Suppressor macrophage treated with lipopolysaccharide for 4 hours (primary cell): ENCODE data around the gene P2RX6.

ENCODE experiments used
- DNase-seq: peaks from one replicate; pipeline ENCODE4 v3.0.0-alpha.2; 2020

P2RX6 gene

DNA sequence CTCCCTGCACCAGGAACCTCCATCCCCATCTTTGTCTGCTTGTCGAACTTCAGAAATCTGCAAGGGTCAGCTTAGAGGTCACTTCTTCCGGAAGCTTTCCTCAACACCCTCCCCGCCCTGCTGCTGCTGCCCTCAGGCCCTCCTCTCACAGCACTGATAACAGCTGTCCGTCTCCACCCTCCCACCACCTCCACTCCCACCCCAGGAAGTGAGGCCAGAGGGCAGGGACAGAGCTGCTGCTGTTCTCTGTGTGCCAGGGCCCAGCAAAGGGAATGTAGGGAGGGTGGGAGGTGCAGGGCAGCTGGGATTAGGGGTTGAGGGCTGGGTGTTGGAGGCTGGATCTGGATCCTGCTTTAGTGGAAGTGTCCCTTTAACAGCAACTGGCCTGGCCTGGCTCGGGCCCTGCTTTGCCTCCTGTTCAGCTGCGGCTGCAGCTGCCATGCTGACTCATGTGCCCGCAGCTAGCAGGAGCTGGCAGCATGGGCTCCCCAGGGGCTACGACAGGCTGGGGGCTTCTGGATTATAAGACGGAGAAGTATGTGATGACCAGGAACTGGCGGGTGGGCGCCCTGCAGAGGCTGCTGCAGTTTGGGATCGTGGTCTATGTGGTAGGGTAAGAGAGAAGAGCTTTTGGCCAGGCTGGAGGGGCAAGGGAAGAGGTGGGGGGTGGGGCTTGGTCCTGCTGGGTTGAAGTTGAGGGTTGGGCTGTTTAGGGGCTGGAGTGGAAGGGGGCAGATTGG, at the start of gene P2RX6:
TSS of gene P2RX6 (plus strand) at position 440 of the 740 bp plus-strand sequence. CDS start at position 450, 10 bp downstream.
- peak; percentile 27 for DNase-seq

GRCh38 chr22:20965888-20966855, 48.8 kb upstream of the P2RX6 start:
- DNase-seq: no peak

- no peak for DNase-seq
Observed at GRCh38 chr22:20966883-20967696, 47.9 kb upstream of the P2RX6 start, which contains the start of gene AIFM3. Gene AIFM3, plus strand, starts transcription at chr22:20967255. Its CDS starts 690 bp downstream, at chr22:20967945.

- DNase-seq: no peak
Observed at GRCh38 chr22:20967697-20968211, 47.2 kb upstream of the P2RX6 start.

DNA sequence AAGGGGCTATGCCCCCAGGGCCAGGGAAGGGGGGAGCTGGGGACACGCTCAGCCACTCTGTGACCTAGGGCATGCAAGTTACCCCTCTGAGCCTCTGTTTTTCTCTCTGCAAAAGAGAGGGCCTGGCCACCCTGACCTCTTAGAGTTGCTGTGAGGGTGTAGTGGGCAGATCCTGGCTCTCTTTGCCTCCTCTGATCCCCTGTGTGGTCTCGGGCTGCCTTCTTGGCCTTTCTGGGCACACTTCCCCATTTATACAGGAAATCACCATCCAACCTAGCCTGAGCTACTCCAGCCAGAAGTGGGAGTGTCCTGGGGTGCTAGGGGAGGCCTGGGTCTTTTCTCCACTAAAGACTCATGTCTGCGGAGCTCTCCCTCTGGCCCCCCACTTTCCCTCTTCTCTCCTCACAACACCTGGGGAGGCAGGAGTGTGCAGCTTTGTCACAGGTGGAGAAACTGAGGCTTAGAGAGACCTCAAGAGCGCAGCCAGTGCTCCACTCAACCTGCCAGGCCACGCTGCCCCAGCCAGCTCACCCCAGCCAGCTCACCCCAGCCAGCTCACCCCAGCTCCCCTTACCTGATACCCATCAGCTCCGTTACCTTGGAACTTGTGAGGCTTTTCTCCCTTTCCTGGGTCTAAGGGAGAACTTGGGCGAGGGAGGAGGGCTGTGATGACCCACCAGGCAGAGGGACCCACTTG, 46.5 kb upstream of the P2RX6 start:
- DNase-seq: peak; percentile 67

GRCh38 chr22:20970939-20971657, 43.9 kb upstream of the P2RX6 start:
- DNase-seq: no peak

- peak; percentile 71 for DNase-seq
Observed at GRCh38 chr22:20972014-20972694, 42.8 kb upstream of the P2RX6 start.

DNA sequence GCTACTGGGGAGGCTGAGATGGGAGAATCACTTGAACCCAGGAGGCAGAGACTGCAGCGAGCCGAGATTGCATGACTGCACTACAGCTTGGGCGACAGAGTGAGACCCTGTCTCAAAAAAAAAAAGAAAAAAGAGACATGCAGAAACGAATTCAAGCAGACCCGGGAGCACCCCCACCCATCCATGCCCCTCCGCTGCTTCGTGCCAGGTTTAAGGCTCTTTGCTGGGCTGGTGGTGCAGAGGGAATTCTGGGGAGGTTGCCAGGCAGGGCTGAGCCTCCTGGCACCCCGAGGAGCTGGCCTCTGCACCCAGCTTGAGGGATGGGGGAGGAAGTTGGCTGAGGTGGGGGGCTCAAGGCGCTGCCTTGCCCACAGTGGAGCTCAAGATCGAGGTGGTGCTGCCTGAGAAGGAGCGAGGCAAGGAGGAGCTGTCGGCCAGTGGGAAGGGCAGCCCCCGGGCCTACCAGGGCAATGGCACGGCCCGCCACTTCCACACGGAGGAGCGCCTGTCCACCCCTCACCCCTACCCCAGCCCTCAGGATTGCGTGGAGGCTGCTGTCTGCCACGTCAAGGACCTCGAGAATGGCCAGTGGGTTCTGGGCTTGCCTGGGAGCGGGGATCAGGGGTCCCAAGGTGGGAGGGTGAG, 41.9 kb upstream of the P2RX6 start:
- DNase-seq: no peak

DNA sequence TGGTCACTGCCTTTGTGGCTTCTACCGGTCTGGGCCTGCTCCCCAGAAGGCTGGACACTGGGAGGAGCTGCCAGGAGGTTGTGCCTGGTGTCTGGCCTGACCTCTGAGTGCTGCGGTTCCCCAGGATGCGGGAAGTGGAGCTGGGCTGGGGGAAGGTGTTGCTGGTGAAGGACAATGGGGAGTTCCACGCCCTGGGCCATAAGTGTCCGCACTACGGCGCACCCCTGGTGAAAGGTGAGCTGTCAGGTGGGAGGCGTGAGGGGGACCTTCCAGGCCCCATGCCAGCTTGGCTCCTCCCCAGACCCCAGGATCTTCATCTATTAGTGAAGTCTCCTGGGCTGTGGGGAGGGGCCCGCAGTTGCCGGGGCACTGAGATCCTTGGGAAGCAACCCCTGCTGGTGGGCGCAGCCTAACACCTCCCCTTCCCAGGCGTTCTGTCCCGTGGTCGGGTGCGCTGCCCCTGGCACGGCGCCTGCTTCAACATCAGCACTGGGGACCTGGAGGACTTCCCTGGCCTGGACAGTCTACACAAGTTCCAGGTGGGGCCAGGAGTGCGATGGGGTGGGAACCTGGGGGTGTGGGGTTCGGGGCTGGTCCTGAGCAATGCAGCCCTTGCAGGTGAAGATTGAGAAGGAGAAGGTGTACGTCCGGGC, 41.2 kb upstream of the P2RX6 start:
- no peak for DNase-seq

DNA sequence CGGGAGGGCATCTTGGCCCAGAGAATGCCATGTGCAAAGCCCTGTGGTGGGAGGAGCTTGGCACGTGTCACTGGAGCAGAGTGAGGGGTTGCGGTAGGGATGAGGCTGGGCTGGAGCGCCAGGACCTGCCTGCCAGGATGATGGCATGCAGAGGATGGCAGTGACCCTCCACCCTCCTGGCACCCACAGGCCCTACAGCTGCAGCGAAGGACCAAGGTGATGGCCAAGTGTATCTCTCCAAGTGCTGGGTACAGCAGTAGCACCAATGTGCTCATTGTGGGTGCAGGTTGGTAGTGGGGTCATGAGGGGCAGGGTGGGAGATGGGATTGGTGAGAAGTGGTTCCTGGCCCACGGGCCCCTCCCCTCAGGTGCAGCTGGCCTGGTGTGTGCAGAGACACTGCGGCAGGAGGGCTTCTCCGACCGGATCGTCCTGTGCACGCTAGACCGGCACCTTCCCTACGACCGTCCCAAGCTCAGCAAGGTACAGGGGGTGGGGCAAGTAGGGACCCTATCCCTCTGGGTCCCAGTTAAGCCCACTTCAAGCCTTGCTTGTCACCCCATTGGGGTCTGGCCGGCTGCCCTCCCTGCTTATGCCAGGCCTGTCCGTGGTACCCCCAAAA, 40.5 kb upstream of the P2RX6 start:
- no peak for DNase-seq

DNA sequence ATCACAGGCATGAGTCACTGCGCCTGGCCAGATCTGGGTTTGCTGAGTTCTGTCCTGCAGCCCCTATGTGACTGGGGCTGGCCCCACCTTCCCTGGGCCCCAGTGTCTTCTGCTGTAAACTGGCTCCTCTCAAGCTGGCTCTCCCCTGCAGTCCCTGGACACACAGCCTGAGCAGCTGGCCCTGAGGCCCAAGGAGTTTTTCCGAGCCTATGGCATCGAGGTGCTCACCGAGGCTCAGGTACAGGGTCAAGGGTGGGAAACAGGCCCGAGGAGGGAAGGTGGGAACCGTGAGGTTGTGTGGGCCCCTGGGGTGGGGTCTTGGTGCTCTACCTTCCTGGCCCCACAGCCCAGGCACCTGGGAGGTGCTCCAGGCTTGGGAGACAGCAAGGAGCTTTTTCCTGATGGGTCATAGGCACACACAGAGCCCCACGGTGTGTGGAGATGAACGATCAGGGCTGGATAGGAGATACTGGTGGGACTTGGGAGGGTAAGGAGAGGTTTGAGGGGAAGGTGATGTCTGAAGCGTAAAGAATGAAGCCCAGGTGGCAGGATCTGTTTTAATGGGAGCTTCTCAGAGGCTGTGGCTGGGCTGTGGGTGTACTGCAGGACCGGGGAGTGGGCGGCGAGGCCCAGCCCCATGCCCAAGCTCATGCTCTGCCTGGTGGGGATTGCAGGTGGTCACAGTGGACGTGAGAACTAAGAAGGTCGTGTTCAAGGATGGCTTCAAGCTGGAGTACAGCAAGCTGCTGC, 39.2 kb upstream of the P2RX6 start:
- DNase-seq: no peak

- DNase-seq: no peak
Observed at GRCh38 chr22:20976291-20976877, 38.6 kb upstream of the P2RX6 start.

DNA sequence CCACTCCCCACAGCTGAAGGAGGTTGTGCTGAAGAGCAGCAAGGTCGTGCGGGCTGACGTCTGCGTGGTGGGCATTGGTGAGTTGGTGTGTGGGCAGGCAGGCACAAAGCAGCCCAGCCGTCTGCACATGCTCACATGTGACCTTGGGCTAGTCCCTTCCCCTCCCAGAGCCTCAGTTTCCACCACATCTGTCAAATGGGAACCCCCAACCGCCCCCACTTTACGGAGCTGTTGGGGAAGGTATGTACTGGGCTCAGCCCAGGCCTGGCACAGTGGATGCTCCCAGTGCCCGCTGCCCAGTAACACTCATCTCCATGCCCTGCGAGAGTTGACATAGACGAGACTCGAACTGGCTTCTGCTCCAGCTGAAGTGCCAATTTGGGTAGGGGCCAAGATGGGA, 37.9 kb upstream of the P2RX6 start:
- no peak for DNase-seq

DNA sequence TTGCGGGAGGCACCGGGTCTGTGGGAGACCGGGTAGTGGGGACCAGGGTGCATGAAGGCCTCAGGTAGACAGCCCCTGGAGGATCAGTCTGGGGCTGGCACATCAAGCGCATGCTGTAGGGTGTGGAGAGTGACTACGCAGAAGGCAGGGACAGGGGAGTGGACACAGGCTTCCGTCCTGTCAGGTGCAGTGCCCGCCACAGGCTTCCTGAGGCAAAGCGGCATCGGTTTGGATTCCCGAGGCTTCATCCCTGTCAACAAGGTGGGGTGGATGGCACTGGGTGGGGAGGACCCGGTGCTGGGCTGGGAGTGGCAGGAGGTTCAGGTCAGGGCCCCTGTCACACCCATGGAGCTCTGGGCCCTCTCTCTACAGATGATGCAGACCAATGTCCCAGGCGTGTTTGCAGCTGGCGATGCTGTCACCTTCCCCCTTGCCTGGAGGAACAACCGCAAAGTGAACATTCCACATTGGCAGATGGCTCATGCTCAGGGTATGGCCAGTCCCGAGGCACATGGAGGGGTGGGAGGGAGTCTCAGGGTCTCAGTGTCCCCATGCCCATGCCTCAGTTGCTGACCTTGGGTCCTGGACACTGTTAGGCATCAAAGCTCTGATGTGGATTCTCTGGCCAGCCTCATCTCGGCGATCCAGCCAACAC, 37.3 kb upstream of the P2RX6 start:
- DNase-seq: no peak

- no peak for DNase-seq
Observed at GRCh38 chr22:20978419-20978818, 36.5 kb upstream of the P2RX6 start.

GRCh38 chr22:20979243-20979809, 35.6 kb upstream of the P2RX6 start:
- DNase-seq: peak; percentile 61

DNA sequence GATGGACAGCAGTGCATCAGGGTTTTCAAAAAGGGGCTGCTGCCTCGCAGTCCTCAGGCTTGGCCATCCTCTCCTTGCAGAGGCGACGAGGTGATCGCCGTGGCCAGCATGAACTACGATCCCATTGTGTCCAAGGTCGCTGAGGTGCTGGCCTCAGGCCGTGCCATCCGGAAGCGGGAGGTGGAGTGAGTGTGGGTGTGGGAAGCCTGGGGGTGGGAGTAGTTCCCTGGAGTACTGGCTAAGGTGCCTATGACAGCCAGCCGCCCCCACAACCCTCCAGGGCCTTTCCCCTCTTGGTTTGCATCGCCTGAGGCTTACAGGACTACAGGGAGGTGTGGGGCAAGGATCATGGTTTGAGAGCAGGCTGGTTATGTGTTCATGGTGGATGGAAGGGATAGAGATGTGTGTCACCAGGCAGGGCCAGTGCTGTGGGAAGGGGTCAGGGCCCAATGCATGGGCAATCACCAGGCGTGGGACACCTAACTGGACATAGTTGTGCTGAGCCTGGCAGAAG, 35.0 kb upstream of the P2RX6 start:
- DNase-seq: no peak
